GM23338 (cell line): Measurements from ENCODE around the gene RAB4A.

ENCODE experiments used
- CREB1 ChIP-seq: fragments of 250-450 bp; sonication (Bioruptor Pico); IDR thresholded peaks from 2 replicates; pipeline ENCODE4 v1.5.0; 2020; ENCODE audit warnings: low read depth, mild to moderate bottlenecking, moderate library complexity
- EZH2 ChIP-seq: fragments of 200-600 bp; sonication (generic); IDR thresholded peaks from one replicate; pipeline ENCODE4 v1.8.0; 2017; ENCODE audit warnings: antibody characterized with exemption, mild to moderate bottlenecking, low read depth; ENCODE audit not compliant: unreplicated experiment
- EZH2phosphoT487 ChIP-seq: fragments of 200-600 bp; sonication (generic); IDR thresholded peaks from one replicate; pipeline ENCODE4 v1.8.1; 2018; ENCODE audit warnings: antibody characterized with exemption; ENCODE audit not compliant: unreplicated experiment
- JUNB ChIP-seq: IDR thresholded peaks from one replicate; pipeline ENCODE4 v1.6.1; 2016; ENCODE audit warnings: antibody characterized with exemption; ENCODE audit not compliant: unreplicated experiment
- NANOG ChIP-seq: IDR thresholded peaks from 2 replicates; pipeline ENCODE4 v1.6.1; 2016; ENCODE audit warnings: antibody characterized with exemption, borderline replicate concordance
- POLR2AphosphoS5 ChIP-seq: IDR thresholded peaks from 2 replicates; pipeline ENCODE4 v1.6.1; 2016; ENCODE audit warnings: antibody characterized with exemption, low read depth
- ZNF114 ChIP-seq: fragments of 250-450 bp; sonication (Bioruptor Pico); IDR thresholded peaks from 2 replicates; pipeline ENCODE4 v1.5.0; 2020; ENCODE audit warnings: mild to moderate bottlenecking, moderate library complexity
- TF ChIP-seq, protein P1 (sequence below), 2 experiments: fragments of 200-600 bp in 1 of 2; sonication (generic) in 1 of 2; conservative IDR thresholded peaks; 2 replicates each; pipeline versions ENCODE4 v1.5.1 to v1.6.1; 2016 to 2017; ENCODE audit warnings: antibody characterized with exemption in 2 of 2, low read depth in 2 of 2, mild to moderate bottlenecking in 2 of 2, moderate library complexity in 1 of 2
- TF ChIP-seq, protein P2 (sequence below): IDR thresholded peaks from one replicate; pipeline ENCODE4 v1.6.1; 2018; ENCODE audit warnings: antibody characterized with exemption; ENCODE audit not compliant: unreplicated experiment

GRCh38 chr1:229238231-229238630 is 32.7 kb upstream of the RAB4A start:
- TF ChIP-seq, protein P1, sequence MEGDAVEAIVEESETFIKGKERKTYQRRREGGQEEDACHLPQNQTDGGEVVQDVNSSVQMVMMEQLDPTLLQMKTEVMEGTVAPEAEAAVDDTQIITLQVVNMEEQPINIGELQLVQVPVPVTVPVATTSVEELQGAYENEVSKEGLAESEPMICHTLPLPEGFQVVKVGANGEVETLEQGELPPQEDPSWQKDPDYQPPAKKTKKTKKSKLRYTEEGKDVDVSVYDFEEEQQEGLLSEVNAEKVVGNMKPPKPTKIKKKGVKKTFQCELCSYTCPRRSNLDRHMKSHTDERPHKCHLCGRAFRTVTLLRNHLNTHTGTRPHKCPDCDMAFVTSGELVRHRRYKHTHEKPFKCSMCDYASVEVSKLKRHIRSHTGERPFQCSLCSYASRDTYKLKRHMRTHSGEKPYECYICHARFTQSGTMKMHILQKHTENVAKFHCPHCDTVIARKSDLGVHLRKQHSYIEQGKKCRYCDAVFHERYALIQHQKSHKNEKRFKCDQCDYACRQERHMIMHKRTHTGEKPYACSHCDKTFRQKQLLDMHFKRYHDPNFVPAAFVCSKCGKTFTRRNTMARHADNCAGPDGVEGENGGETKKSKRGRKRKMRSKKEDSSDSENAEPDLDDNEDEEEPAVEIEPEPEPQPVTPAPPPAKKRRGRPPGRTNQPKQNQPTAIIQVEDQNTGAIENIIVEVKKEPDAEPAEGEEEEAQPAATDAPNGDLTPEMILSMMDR (conservative IDR thresholded peaks at IDR 0.05; ENCODE audit: low read depth in 2 of 2), result no peak
- no peak for TF ChIP-seq EZH2
- TF ChIP-seq, protein P2, sequence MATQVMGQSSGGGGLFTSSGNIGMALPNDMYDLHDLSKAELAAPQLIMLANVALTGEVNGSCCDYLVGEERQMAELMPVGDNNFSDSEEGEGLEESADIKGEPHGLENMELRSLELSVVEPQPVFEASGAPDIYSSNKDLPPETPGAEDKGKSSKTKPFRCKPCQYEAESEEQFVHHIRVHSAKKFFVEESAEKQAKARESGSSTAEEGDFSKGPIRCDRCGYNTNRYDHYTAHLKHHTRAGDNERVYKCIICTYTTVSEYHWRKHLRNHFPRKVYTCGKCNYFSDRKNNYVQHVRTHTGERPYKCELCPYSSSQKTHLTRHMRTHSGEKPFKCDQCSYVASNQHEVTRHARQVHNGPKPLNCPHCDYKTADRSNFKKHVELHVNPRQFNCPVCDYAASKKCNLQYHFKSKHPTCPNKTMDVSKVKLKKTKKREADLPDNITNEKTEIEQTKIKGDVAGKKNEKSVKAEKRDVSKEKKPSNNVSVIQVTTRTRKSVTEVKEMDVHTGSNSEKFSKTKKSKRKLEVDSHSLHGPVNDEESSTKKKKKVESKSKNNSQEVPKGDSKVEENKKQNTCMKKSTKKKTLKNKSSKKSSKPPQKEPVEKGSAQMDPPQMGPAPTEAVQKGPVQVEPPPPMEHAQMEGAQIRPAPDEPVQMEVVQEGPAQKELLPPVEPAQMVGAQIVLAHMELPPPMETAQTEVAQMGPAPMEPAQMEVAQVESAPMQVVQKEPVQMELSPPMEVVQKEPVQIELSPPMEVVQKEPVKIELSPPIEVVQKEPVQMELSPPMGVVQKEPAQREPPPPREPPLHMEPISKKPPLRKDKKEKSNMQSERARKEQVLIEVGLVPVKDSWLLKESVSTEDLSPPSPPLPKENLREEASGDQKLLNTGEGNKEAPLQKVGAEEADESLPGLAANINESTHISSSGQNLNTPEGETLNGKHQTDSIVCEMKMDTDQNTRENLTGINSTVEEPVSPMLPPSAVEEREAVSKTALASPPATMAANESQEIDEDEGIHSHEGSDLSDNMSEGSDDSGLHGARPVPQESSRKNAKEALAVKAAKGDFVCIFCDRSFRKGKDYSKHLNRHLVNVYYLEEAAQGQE, result no peak
- no peak for TF ChIP-seq NANOG
- TF ChIP-seq CREB1, result no peak
- no peak for TF ChIP-seq POLR2AphosphoS5
- no peak for TF ChIP-seq EZH2phosphoT487
- TF ChIP-seq JUNB, result no peak
- no peak for TF ChIP-seq ZNF114 (CRISPR knock-in tag)
